Stimulated activated naive CD4-positive, alpha-beta T cell treated with Interleukin-2 at 50 U/mL for 16 hours (primary cell): Measurements from ENCODE around the gene SMARCA4.

Experiments
- DNase-seq: peaks from one replicate; lab custom pipeline; 2025; lab: John Stamatoyannopoulos, UW

The SMARCA4 gene

DNA sequence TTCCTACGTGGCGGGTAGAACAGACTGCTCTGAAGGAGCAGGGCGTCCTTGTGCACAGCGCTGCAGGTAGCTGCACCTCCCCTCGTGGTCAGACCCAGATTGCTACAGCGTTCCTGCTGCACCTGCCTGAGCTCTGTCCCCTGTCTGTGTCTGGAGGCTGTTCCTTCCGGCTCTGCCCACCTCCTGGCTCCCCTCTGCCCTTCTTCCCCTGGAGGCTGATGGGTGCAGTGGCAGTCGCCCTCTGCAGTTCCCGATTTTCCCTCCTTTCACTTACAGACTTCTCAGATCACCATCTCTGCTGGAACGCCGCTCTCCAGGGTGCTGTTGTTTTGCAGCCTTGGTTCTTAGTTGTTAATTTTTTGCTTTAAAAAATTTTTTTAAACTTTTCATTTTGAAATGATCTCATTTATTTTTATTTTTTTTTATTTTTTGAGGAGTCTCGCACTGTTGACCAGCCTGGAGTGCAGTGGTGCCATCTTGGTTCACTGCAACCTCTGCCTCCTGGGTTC lies 53.6 kb downstream of the SMARCA4 start:
- no peak for DNase-seq

DNA sequence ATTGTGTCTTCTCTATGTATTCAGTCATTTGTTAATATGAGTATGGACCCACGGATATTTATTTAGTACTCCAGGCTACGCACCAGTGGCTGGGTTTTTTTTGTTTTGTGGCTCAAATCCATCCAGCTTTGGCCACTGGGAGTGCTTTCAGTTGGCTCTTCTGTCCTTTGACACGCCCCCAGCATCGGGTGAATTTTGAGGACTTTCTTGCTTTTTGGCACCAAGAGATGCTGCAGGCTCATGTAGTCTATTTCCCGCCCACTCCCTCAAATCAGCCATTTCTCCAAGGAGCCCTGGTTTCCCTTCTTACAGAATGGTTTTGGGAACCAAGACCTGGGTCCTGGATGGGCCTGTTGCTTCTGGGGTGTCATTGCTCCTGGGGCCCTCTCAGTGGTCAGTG lies 55.8 kb downstream of the SMARCA4 start:
- DNase-seq: no peak

DNA sequence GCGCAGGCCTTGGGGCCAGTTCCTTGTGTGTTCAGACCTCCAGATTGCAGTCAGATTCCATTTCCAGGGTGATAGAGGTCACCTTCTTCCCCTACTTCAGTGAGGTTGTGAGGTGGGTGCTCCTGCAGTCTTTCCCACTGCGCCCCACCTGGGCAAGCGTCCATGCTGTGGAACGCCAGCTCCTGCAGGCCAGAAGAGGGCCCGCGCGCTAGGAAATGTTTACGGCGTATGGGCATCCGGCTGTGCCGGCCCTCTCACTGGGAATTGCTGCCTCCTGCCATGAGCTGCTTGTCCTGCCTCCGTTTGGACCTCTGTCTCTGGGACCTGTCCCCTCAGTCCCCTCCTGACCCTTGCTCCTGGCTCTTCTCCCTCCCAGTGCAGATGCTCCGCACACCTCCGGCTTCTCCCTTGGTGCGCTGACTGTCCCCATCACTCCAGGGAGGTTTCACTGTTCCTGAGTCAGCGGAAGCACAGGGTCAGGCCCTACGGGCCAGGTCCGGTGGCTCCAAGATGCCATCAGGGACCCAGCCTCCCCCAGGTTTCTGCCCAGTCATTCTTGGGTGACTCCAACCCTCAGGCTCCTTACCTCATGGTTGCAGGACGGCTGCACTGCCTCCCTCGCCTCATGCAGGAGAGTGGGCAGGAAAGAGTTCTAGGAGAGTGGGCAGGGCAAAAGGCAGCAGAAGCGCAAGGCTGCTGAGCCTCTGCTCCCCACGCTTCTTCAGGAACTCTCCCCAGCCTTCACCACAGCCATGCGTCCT lies 56.6 kb downstream of the SMARCA4 start:
- no peak for DNase-seq

DNA sequence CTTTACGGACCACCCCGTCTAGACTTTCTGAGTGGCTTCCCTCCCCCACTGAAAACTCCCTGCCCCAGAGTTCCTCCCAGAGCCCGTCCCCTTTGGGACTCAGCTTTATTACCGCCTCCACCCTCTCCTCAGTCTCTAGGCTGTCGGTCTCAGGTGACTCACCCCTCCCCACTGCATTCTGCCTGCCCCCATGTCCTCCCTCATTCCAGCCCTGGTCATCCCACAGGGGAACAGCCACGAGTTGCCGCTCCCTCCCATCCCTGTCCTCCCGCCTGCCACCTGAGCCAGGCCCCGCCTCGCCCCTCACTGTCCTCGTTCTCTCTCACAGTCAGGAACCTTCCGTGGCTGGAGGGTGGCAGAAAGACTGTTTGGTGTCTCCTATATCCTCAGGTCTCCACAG lies 57.3 kb downstream of the SMARCA4 start:
- DNase-seq: no peak

DNA sequence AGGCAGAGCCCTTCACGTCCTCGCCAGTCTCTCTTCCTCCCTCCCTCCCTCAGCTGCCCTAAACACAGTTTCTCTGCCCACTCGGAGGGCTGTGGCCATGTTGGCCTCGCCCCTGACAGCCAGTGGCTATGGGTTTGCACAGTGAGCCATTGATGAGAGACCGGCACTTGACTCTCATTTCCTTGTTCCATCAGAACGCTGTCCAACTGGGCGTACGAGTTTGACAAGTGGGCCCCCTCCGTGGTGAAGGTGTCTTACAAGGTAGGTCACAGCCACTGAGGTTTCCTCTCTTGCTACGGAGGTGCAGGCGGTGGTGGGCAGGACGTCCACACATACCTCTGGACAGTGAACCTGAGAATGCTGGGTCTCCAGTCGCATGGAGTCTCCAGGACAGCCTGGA lies 57.9 kb downstream of the SMARCA4 start:
- DNase-seq: no peak

DNA sequence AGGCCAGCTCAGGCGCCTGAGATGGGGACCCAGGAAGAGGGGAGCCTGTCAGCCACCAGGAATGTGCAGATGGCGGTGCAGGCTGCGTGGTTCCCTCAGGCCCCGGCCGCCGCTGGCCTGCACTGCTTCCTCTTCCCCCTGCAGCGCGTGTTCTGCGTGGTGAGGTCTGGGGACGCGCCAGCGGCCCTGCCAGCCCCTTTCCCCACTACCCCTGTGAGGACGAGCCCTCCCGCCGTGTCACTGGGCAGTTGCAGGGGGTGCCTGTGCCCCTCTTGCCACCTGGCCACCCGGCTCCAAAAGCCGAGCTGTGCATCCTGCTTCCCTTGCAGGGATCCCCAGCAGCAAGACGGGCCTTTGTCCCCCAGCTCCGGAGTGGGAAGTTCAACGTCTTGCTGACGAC lies 58.4 kb downstream of the SMARCA4 start:
- DNase-seq: no peak

DNA sequence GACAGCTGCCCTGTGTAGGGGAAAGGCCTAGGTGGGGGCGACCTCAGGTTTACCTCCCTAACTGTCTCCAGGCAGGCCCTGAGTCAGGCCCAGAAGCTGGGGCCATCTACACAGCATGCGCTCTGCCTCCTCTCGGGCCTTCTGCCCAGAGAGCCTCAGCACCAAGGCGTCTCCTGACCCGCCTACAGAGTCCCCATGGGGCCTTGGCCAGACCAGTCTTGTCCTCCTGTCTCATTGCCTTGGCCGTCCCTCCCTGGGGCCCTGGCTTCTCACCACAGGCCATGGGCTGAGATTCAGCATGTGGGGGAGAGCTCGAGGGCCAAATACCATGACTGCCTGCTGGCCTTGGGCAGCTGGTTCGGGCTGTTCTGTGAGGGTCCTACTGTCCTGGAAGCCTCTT lies 59.0 kb downstream of the SMARCA4 start:
- DNase-seq: no peak

DNA sequence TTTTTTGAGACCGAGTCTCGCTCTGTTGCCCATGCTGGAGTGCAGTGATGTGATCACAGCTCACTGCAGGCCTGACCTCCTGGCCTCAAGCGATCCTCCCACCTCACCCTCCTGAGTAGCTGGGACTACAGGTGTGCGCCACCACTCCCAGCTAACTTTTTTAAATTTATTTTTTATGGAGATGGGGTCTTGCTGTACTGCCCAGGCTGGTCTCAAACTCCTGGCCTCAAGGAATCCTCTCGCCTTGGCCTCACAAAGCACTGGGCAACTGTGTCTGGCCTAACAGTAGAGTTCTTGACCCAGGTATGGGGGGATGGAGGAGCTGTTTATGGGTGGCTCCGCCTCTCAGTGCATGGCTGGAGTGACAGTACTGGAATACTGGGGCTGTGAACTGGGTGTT lies 59.6 kb downstream of the SMARCA4 start:
- DNase-seq: no peak

DNA sequence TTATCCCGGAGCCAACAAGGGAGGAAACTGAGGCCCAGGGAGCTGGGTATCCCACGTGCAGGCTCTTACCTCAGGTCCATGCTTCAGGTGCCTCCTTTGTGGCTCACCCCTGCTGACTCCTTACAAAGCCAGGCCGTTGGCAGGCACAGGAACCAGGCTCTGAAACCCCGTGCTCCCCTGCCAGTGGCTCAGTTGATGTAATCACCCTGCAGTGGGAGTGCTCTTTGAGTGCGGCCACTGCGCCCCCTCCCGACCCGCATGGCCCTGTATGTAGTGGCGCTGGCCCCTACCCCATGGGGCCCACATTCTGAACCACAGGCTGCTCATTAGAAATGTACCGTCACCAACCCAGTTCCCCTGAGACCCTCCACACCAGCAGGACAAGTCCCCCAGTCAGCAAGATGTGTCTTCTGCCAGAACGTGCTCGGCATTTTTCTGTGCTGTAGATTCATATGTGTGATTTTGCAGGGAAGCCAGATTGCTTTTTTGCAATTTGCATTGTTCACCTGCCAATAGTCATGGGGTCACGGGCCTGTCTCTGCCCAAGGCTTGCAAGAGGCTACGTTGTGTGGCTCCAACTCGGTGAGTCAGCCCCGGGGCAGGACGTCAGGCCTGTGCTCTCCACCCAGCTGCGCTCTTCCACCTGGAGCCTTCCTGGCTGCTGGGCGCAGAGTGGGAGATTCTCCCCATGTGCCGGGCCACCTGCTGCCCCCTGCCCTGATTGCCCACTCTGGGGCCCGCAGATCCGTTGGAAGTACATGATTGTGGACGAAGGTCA lies 60.3 kb downstream of the SMARCA4 start:
- DNase-seq: no peak

DNA sequence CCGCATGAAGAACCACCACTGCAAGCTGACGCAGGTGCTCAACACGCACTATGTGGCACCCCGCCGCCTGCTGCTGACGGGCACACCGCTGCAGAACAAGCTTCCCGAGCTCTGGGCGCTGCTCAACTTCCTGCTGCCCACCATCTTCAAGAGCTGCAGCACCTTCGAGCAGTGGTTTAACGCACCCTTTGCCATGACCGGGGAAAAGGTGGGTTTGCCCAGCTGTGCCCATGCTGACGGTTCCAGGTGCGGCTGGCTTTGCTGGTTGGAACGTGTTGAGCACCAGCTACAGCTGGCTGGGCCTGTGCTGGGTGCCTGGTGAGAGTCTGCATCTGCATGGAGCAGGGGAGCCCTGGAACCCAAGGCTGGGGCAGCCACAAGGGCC lies 60.9 kb downstream of the SMARCA4 start:
- no peak for DNase-seq

DNA sequence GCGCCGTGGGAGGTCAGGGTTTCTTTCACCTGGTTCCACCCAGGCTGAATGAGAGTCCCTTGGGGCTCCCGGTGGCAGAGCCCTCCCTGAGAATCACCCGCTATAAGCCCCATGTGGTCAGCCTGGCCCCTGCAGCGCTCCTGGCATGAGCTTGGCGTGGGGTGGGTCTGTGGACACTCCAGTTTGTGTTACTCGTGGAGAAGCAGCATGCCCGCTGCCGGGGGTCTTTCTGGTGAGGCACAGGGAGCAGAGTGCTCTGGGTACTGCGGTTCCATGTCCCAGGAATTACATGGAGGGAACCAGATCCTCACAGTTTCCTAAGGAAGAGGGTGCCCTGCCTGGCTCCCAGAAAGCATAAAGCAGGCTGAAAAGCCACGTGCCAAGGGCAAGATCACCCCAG lies 62.2 kb downstream of the SMARCA4 start:
- DNase-seq: no peak

DNA sequence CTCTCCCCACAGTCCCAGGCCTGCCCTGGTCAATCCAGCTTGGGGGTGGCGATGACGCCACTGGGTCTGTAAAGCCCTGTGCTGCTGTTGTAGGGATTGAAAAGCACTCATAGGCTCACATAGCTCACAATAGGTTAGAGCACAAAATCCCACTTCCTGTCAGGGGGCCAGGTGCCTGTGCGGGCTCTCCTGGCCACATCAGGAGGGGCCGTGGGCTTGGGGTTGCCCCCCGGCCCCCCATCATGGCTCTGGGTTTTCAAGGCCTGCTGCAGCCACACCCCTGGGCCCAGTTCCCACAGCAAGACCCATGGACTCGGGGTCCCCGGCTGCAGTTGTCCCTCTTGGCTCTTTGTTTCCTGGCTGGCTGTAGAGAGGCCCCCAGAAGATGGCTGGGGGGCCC lies 62.9 kb downstream of the SMARCA4 start:
- DNase-seq: no peak

DNA sequence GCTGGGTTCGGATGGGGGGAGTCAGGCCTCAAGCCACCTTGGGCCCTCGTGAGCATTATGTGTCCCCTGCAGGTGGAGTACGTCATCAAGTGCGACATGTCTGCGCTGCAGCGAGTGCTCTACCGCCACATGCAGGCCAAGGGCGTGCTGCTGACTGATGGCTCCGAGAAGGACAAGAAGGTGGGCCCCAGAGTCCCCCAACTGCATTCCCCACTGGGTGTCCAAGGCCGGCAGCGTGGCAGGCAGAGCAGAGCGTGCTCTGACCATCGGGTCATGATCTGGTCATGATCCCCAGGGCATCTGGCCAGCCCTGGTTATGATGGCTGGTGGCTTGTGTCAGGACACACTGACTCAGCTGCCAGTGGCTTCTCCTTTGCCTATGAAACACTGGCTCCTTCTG lies 63.4 kb downstream of the SMARCA4 start:
- no peak for DNase-seq

DNA sequence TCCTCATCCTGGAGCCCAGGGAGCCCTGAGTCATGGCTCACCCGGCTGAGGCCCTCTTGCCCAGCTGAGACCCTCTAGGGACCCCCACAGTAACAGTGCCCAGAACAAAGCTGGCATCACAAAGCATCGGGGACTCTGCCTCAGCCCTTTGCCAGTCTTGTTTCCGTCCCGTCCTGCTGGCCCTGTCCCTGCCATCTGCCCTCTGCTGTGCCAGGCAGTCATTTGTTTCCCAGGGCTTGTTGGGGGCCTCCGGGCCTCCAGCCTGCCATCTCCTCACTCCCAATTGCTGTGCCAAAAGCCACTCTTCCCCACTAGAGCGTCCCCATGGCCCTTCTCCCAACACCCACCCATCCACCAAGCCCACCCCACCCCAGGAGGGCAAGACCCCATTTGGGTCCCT lies 64.2 kb downstream of the SMARCA4 start:
- no peak for DNase-seq

DNA sequence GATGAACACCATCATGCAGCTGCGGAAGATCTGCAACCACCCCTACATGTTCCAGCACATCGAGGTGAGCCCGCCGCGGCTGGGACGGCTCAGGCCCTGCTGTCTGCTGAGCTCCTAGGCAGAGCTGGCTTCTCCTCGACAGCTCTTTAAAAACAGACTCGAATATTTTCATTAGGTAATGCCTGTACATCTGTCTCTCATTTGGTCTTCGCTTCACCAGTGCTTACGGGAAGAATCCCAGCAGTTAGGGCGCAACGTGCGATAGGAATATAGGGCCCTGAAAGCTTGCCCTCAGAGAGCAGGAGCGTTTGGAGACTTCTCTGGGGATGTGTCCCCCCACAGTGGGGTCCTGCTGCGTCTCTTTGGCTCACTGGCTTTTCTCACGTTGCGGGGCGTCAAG lies 64.6 kb downstream of the SMARCA4 start:
- no peak for DNase-seq

DNA sequence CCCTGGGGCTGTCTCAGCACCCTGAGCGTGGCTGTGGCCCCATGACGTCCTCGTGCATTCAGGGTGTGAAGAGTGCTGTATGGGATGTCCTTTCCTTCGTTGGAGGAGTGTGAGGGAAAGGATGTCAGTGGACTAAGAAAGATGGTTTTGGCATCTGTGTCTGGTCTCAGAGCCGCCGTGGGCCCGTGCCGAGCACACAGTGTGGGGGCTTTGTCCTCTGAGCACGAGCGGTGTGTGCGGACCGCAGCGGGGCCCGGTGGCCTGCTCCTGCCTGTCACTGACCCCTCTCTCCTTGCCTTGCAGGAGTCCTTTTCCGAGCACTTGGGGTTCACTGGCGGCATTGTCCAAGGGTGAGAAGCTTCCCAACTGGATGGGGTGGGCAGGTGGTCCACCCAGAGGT lies 65.2 kb downstream of the SMARCA4 start:
- no peak for DNase-seq

DNA sequence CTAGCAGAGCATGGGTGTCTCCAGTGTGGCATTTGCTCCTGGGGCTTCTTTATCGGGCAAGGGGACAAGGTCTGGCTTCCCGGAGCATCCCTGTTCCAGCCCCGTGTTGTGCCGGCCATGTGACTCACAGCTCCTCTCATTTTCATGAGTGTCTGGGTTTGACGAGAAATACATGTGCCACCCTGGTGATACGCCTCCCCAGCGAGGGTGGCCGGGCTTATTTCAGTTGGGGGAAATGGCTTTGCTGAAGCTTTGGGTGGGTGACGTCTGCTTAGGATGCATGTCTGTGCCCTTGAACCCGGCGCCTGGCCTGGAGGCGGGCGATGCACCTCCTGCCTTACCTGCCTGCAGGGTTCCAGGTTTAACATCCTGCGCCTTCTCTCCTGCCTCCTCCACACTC lies 66.6 kb downstream of the SMARCA4 start:
- no peak for DNase-seq

DNA sequence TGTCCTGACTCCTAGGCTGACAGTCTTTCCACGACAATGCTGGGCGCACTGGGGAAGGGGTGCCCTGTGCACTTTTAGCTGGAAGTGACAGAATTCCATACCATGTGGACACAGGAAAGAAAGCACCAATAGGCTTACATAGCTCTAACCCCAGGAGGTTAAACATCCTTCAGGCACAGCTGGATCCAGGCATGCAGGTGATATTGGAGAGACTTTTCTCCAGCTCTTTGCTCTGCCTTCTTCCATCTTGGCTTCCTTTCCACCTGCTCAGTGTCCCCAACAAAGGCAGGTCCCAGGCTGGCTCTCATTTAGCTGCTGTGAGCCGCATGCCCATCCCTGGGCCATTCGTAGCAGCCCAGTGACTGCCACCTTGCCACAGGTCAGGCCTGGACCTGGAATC lies 67.3 kb downstream of the SMARCA4 start:
- DNase-seq: no peak

DNA sequence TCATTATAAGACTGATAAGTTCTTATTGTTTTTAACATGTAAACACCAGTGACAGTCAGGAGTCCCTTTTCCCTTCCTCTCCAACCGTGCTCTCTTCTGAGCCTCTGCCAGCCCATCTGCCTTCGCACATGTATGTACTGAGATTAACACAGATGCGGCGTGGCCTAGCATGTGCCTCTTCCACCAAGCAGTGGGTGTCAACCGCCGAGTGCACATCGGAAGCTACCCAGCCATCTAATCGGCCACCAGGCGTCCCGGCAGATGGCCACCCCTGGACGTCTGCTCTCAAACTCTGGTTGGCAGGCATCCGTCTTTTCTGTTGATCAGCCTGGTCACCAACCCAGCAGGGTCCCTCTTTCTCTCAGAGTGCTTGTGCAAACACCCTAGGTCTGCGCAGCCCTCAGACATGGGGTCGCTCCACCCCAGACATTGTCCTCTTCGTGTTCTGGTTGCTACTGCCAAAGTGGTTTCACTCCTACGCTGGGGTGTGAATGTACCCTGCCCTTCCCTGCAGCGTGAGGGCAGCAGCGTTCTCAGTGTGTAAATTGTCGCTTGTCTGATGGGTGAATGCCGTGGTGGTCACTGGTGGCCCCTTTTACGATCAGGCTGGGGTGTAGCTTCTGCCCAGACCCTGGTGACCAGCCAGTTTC lies 70.7 kb downstream of the SMARCA4 start:
- DNase-seq: no peak

DNA sequence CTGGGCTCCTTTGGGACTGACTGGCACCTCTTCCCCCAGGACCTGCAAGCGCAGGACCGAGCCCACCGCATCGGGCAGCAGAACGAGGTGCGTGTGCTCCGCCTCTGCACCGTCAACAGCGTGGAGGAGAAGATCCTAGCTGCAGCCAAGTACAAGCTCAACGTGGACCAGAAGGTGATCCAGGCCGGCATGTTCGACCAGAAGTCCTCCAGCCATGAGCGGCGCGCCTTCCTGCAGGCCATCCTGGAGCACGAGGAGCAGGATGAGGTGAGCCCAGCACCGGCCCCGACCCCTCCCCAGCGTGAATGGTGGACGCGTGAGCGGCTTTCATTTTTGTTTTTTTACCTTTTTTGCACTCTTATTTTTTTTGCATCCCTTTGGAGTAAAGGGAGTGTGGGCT lies 72.4 kb downstream of the SMARCA4 start:
- DNase-seq: no peak

DNA sequence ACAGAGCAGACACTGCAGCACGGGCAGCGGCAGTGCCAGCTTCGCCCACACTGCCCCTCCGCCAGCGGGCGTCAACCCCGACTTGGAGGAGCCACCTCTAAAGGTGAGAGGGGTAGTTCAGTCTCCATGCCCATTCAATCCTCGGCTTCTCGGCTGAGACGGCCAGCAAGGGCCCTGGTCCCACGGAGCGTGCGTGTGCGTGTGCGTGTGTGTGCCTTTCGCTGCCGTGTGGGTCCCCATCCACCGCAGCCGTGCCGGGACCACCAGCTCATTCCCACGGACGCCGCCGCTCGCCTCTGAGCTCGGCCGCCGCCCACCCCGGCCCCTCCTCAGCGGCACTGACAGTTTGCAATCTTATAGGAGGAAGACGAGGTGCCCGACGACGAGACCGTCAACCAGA lies 72.9 kb downstream of the SMARCA4 start:
- DNase-seq: no peak

DNA sequence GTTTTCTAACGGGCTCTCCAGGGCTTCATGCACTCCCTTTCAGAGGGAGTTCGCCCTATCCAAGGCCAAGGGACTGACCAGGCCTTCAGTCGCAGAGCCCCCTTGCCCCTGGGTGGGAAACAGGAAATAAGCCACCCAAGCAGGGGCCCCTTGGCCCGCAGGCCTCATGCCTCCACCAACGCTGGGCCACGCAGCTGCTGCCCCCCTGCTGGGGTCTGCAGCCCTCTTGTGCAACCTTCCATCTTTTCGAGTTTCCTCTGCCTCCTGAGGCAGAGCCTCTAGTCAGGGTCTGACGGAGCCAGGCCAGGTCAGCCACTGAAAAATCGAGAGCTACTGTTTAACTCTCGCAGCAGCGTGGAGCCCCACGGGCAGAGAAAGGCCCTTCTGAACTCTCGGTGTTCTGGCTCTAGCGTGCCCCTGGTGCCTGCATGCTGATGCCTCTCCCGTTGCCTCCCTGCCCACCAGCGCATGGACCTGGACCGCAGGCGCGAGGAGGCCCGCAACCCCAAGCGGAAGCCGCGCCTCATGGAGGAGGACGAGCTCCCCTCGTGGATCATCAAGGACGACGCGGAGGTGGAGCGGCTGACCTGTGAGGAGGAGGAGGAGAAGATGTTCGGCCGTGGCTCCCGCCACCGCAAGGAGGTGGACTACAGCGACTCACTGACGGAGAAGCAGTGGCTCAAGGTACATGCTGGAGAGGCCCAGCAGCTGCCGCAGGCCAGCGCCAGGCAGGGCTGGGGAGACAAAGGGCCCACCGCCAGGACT lies 73.8 kb downstream of the SMARCA4 start:
- DNase-seq: no peak
